Nephron (organoid): ENCODE data around the gene LGALS7B.

ENCODE experiments used
- H3K27ac Mint-ChIP-seq, 3 experiments: 2 replicates each; pipeline ENCODE4 v1.8.0; 2020; ENCODE audit warnings: mixed read lengths in 3 of 3, mild to moderate bottlenecking in 2 of 3, moderate library complexity in 1 of 3
- H3K27me3 Mint-ChIP-seq: 2 replicates; pipeline ENCODE4 v1.8.0; 2021; ENCODE audit warnings: low read depth, mild to moderate bottlenecking, moderate library complexity, mixed read lengths
- H3K36me3 Mint-ChIP-seq: 2 replicates; pipeline ENCODE4 v1.8.0; 2020; ENCODE audit warnings: low read depth, mixed read lengths
- H3K4me1 Mint-ChIP-seq: 2 replicates; pipeline ENCODE4 v1.8.0; 2020; ENCODE audit warnings: mixed read lengths
- H3K4me3 Mint-ChIP-seq, 3 experiments: 2 replicates each; pipeline ENCODE4 v1.8.0; 2020; ENCODE audit warnings: mild to moderate bottlenecking in 3 of 3, mixed read lengths in 3 of 3, moderate library complexity in 2 of 3
- H3K9me3 Mint-ChIP-seq: 2 replicates; pipeline ENCODE4 v1.8.0; 2020; ENCODE audit warnings: mixed read lengths
- CTCF ChIP-seq, 3 experiments: fragments of 200-600 bp; sonication (generic); IDR thresholded peaks; one replicate each; pipeline ENCODE4 v1.5.0; 2021; ENCODE audit warnings: antibody characterized with exemption in 3 of 3; ENCODE audit not compliant: unreplicated experiment in 3 of 3

Gene LGALS7B

GRCh38 chr19:38788478-38789243 lies at the start of gene LGALS7B:
Gene LGALS7B, plus strand, starts transcription at chr19:38789200. Its CDS starts 27 bp downstream, at chr19:38789227.
- Mint-ChIP-seq H3K36me3 (no peaks in the 10 kb centered on the region), H3K4me1 (peaks cover 10% of the 10 kb centered on the region), H3K27me3 (no peaks in the 10 kb centered on the region), H3K4me3 (peak within 1 kb of the TSS in 1 of 3 experiments; percentile 2), H3K27ac (peak within 1 kb of the TSS in 1 of 3 experiments; percentile 59), H3K9me3 (no peaks in the 10 kb centered on the region)
- TF ChIP-seq CTCF (IDR thresholded peaks at IDR 0.05; ENCODE audit: unreplicated experiment in 3 of 3): no peak

- H3K27me3 Mint-ChIP-seq: peaks cover 28% of the 10 kb centered on the region
- peaks cover 10% of the 10 kb centered on the region for H3K4me1 Mint-ChIP-seq
- TF ChIP-seq CTCF (IDR thresholded peaks at IDR 0.05; ENCODE audit: unreplicated experiment in 3 of 3): no peak
- H3K36me3 Mint-ChIP-seq: no peaks in the 10 kb centered on the region
- no peaks in the 10 kb centered on the region for H3K9me3 Mint-ChIP-seq
- H3K4me3 Mint-ChIP-seq: no peak overlapping the region
- no peak overlapping the region for H3K27ac Mint-ChIP-seq
Observed at GRCh38 chr19:38739440-38740256, 49.4 kb upstream of the LGALS7B start.

DNA sequence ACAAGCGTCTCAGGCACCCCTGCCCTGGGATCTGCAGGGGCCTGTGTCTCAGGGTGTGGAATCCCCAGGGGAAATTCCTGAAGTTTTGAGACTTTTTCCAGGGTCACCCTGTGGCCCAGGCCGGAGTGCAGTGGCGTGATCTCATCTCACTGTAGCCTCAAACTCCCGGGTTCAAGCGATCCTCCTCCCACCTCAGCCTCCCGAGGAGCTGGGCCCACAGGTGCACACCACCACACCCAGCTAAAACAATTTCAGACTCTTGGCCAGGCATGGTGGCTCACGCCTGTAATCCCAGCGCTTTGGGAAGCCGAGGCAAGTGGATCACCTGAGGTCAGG lies 48.8 kb upstream of the LGALS7B start:
- H3K27ac Mint-ChIP-seq: no peak overlapping the region
- H3K9me3 Mint-ChIP-seq: no peaks in the 10 kb centered on the region
- TF ChIP-seq CTCF (IDR thresholded peaks at IDR 0.05; ENCODE audit: unreplicated experiment in 3 of 3): no peak
- no peak overlapping the region for H3K4me3 Mint-ChIP-seq
- peaks cover 23% of the 10 kb centered on the region for H3K27me3 Mint-ChIP-seq
- no peaks in the 10 kb centered on the region for H3K36me3 Mint-ChIP-seq
- peaks cover 6% of the 10 kb centered on the region for H3K4me1 Mint-ChIP-seq

GRCh38 chr19:38740932-38741331 lies 48.1 kb upstream of the LGALS7B start:
- TF ChIP-seq CTCF (IDR thresholded peaks at IDR 0.05; ENCODE audit: unreplicated experiment in 3 of 3): no peak
- Mint-ChIP-seq H3K36me3 (no peaks in the 10 kb centered on the region), H3K4me3 (no peak overlapping the region), H3K27ac (no peak overlapping the region), H3K4me1 (peaks cover 6% of the 10 kb centered on the region), H3K27me3 (peaks cover 23% of the 10 kb centered on the region), H3K9me3 (no peaks in the 10 kb centered on the region)

GRCh38 chr19:38741670-38742069 lies 47.3 kb upstream of the LGALS7B start:
- Mint-ChIP-seq H3K4me3 (no peak overlapping the region), H3K4me1 (peaks cover 6% of the 10 kb centered on the region), H3K36me3 (no peaks in the 10 kb centered on the region), H3K27me3 (peaks cover 20% of the 10 kb centered on the region), H3K9me3 (no peaks in the 10 kb centered on the region), H3K27ac (no peak overlapping the region)
- no peak for TF ChIP-seq CTCF (IDR thresholded peaks at IDR 0.05; ENCODE audit: unreplicated experiment in 3 of 3)
